GM12865 (cell line): ENCODE data around the gene CLCA1.

Source experiments
- DNase-seq: peaks from one replicate; pipeline ENCODE4 v3.0.0; 2010; ENCODE audit warnings: low read depth
- H3K4me3 ChIP-seq: 2 replicates; pipeline ENCODE4 v1.5.1; 2011; ENCODE audit warnings: mild to moderate bottlenecking, low read depth, low read length, control low read depth
- TF ChIP-seq, protein P1 (sequence below): IDR thresholded peaks from 2 replicates; pipeline ENCODE4 v1.5.1; 2011; ENCODE audit warnings: low read length, control low read depth, low read depth, inconsistent platforms; ENCODE audit not compliant: insufficient read depth; ENCODE audit errors: missing control alignments

The CLCA1 gene

DNA sequence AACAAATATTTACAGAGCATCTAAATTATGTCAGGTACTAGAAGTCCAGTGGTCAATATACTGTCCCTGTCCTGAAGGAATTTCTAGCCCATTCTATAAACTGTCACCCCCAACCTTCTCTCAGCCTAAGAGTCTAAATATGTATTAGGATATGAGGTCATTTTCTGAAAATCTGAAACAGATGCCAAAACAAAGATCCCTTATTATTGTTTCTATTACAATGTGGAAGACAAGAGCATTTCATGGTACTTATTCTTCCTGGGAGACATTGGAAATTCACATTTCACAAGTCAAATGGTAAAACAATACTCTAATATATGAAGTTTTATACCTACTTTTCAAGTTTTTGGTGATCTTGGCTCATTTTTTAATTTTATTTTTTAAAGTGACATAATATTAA lies 2.6 kb downstream of the CLCA1 start:
- TF ChIP-seq, protein P1, sequence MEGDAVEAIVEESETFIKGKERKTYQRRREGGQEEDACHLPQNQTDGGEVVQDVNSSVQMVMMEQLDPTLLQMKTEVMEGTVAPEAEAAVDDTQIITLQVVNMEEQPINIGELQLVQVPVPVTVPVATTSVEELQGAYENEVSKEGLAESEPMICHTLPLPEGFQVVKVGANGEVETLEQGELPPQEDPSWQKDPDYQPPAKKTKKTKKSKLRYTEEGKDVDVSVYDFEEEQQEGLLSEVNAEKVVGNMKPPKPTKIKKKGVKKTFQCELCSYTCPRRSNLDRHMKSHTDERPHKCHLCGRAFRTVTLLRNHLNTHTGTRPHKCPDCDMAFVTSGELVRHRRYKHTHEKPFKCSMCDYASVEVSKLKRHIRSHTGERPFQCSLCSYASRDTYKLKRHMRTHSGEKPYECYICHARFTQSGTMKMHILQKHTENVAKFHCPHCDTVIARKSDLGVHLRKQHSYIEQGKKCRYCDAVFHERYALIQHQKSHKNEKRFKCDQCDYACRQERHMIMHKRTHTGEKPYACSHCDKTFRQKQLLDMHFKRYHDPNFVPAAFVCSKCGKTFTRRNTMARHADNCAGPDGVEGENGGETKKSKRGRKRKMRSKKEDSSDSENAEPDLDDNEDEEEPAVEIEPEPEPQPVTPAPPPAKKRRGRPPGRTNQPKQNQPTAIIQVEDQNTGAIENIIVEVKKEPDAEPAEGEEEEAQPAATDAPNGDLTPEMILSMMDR, result no peak
- H3K4me3 ChIP-seq, result no peak overlapping the region
- no peak for DNase-seq

GRCh38 chr1:86472152-86472551 lies 3.4 kb downstream of the CLCA1 start:
- TF ChIP-seq, protein P1, result no peak
- DNase-seq, result no peak

DNA sequence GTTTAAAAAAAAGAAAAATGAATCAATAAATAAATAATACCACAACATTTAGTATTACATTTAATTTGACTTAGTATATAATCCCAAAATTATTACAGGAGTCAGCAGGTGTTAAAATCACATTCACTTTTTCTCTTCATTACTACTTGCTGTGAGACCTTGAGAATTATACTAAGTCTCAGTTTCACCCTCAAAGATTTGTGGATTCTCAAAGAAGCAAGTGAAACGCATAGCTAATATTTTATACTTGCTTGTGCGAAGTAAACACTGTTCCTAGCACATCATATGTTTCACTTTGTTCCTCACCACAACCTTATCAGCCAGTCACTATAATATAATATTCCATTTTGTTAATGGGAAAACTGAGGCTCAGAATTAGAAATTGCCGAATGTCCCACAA lies 4.0 kb downstream of the CLCA1 start:
- DNase-seq, result peak; percentile 26
- TF ChIP-seq, protein P1, result no peak
- H3K4me3 ChIP-seq, result no peak overlapping the region

More at GRCh38 chr1:86472152-86472551, 3.4 kb downstream of the CLCA1 start:
- H3K4me3 ChIP-seq, result no peak overlapping the region

DNA sequence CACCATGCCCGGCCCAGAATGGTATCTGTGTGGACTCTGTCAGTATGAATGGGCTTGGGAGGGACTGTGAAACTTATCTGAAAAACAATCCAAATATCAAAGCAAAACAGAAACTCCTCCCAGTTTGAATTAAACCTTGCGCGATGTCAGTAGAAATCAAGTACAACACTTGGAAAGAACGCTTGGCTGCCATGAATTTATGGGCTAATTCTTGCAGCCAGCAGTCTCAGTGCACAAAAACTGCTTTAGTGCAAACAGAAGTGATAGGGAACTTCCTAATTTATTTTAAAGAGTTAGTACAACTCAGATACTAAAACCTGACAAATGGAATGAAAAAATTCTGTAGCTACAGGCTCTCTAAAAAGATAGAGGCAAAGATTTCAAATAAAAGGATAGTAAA lies 8.5 kb downstream of the CLCA1 start:
- H3K4me3 ChIP-seq, result no peak overlapping the region
- TF ChIP-seq, protein P1, result no peak
- no peak for DNase-seq

DNA sequence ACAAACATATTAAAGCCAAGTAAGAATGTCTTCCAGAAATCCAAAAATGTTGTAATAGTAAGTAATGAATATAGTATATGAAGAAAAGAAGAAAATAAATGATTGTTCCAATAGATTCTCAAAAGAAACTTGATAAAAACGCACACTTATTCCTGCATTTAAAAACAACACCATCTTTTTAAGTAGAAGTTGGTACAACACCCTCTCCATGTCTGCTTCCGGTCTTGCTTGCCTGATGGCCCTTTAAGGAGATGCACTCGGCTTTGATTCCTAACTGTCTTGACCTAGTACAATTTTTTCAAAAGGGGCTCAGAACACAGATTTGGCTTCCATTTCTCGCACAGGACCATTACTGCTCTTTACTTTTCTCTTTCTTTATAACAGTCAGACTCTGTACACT lies 9.0 kb downstream of the CLCA1 start:
- DNase-seq, result no peak
- no peak overlapping the region for H3K4me3 ChIP-seq
- TF ChIP-seq, protein P1, result no peak

GRCh38 chr1:86478416-86479156 lies 9.9 kb downstream of the CLCA1 start:
- H3K4me3 ChIP-seq, result no peak overlapping the region
- no peak for DNase-seq
- TF ChIP-seq, protein P1, result no peak

DNA sequence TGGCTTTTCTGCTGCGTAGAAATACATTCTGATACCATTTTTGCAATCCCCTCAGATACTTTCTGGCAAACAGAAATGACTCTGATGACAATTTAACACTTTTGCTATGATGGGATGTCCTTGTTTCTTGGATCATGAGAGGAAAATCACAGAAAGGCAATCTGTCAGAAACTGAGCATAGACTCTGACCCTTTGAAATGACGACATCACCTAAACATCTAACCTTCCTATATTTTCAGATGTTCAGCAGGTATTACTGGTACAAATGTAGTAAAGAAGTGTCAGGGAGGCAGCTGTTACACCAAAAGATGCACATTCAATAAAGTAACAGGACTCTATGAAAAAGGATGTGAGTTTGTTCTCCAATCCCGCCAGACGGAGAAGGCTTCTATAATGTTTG lies 13.2 kb downstream of the CLCA1 start:
- no peak overlapping the region for H3K4me3 ChIP-seq
- DNase-seq, result no peak
- TF ChIP-seq, protein P1, result no peak
